GM12873 (cell line): ENCODE results near the gene CAMK2A.

Experiments
- CTCF ChIP-seq: IDR thresholded peaks from 2 replicates; pipeline ENCODE4 v1.5.1; 2012; ENCODE audit warnings: low read depth, mild to moderate bottlenecking, moderate library complexity, low read length, control low read depth; ENCODE audit not compliant: insufficient read depth; ENCODE audit errors: missing control alignments

CAMK2A gene

GRCh38 chr5:150217873-150218692, 71.5 kb downstream of the CAMK2A start:
- peak; percentile 90 for TF ChIP-seq CTCF

- TF ChIP-seq CTCF, result no peak
Measured at GRCh38 chr5:150217038-150217437, 72.5 kb downstream of the CAMK2A start.

GRCh38 chr5:150215979-150216944, 73.3 kb downstream of the CAMK2A start:
- no peak for TF ChIP-seq CTCF

- TF ChIP-seq CTCF, result no peak
Measured at GRCh38 chr5:150214289-150214688, 75.3 kb downstream of the CAMK2A start.

- TF ChIP-seq CTCF, result no peak
Measured at GRCh38 chr5:150213530-150213929, 76.0 kb downstream of the CAMK2A start.

- TF ChIP-seq CTCF, result no peak
Measured at GRCh38 chr5:150211156-150212030, 78.2 kb downstream of the CAMK2A start.

GRCh38 chr5:150210644-150211043, 78.9 kb downstream of the CAMK2A start:
- no peak for TF ChIP-seq CTCF
